Activated T-cell treated with anti-CD3 and anti-CD28 coated beads, Interleukin-2, amount 50 U/mL, for 1 hour (primary cell): Measurements from ENCODE around the gene GBGT1.
"Not testable (repeated sequence)": the region's sequence is repeated elsewhere in the genome, so short reads cannot be mapped to it uniquely, and the experiment has no call there.

Source experiments
- DNase-seq: peaks from one replicate; pipeline ENCODE4 v3.0.0-alpha.2; 2020

Gene GBGT1

GRCh38 chr9:133194597-133194996 lies 30.9 kb upstream of the GBGT1 start:
- no peak for DNase-seq

GRCh38 chr9:133191989-133192388 lies 28.3 kb upstream of the GBGT1 start:
- no peak for DNase-seq

DNA sequence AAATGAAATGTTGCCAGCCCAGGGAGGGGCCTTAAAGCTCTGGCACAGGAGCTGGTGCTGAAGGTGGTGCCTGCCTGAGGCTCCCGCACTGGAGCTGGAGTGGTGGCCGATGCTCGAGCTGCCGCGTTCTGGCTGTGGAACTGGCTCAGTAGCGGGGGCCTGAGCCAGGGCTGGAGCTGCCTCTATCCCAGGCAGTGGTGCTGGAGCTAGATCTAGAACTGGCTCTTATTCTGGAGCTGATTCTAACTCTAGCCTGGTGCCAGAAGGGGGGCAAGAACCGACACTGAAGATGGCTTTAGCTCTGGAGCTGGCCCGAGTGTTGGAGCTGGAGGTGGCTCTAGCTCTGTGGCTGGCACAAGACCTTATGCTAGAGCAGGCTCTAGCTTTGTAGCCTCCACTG lies 26.1 kb upstream of the GBGT1 start:
- DNase-seq = no peak

- DNase-seq = no peak
These were observed 25.1 kb upstream of the GBGT1 start for GRCh38 chr9:133188843-133189180.

- no peak for DNase-seq
These were observed 24.5 kb upstream of the GBGT1 start for GRCh38 chr9:133188006-133188842.

DNA sequence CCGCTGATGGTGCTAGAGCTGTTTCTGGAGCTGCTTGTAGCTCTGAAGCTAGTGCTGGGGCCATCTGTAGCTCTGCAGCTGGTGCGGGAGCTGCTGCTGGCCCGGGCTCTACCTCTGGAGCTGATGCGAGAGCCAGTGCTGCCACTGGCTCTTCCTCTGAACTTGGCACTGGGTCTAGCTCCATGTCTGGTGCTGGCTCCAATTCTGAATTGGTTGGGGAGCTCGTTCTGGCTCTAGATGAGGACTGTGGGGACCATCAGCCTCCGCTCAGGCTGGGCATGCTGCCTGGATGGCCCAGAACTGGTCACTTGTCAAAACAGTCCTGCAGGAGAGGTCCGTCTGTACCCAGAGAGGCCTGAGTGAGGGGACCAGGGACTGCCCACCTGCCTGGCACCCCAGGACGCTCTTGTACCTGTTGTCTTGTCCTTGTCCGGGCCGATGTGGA lies 23.9 kb upstream of the GBGT1 start:
- no peak for DNase-seq

- DNase-seq = no peak
These were observed 23.0 kb upstream of the GBGT1 start for GRCh38 chr9:133186736-133187135.

GRCh38 chr9:133184971-133185370 lies 21.3 kb upstream of the GBGT1 start:
- DNase-seq = no peak

DNA sequence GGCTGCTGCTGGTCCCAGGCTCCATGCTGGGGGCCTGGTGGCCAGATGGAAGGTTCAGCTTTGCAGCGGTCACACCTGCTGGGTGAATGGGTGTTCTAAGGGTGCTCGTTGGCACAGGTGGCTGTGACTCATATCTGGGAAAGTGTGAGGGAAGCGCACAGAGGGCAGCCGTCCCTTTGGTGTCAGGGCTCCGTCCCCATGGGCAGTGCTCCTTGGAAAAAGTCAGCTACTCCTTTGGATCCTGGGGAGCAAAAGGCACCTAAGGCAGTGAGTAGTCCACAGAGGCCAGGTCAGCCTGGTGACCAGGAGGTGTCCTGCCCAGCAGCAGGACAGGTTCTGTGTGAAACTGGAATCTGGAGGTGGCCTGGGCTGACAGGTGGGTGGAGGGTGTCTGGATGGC lies 18.4 kb upstream of the GBGT1 start:
- no peak for DNase-seq

DNA sequence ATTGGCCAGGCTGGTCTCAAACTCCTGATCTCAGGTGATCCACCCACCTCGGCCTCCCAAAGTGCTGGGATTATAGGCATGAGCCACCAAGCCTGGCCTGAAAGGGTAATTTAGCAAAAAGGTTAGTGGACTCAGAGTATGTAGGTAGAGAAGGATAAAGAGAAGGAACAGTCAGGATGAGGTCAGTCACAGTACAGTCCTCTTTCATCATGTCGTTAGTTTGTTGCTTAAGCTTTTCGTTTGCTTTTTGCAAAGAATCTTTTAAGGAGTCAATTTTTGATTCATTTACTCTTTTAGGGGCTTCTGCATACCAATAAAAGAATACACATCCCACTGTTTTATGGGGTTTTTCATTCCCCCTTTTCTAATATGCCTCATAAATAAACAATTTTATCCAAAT lies 17.8 kb upstream of the GBGT1 start:
- DNase-seq = no peak

DNA sequence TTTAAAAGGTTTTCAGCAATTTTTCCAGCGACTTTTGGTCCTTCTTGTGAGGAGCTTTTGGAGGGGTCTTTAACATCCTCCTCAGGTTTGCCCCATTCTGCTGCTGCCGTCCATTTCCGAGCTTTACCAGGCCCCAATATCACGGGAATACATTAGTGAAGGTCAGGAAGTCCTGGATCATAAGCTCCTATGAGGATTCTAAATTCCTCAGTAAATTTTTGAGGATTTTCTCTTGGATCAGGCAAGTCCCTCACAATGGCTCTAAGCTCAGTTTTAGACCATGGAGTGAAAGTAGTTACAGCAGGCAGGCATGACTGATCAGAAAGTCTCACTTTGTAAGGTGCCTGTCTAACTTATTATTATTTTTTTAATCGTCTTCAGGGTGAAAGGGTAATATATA lies 17.2 kb upstream of the GBGT1 start:
- DNase-seq = no peak

DNA sequence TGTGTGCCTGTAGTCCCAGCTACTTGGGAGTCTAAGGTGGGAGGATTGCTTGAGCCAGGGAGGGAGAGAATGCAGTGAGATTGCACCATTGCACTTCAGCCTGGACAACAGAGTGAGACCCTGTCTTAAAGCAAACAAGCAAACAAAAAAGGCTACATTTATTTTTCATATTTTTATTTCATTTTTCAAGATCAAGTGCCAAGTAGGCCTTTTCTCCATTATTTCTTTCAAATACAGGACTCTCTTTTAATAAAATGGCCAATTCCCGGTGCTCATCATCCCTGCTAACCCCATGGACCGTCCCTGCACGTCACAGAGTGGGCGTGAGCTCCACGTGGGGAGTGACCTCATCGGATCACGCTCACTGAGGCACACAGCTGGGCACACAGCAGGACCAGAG lies 9.3 kb upstream of the GBGT1 start:
- DNase-seq = no peak

GRCh38 chr9:133171161-133171961 lies 7.6 kb upstream of the GBGT1 start:
- no peak for DNase-seq

DNA sequence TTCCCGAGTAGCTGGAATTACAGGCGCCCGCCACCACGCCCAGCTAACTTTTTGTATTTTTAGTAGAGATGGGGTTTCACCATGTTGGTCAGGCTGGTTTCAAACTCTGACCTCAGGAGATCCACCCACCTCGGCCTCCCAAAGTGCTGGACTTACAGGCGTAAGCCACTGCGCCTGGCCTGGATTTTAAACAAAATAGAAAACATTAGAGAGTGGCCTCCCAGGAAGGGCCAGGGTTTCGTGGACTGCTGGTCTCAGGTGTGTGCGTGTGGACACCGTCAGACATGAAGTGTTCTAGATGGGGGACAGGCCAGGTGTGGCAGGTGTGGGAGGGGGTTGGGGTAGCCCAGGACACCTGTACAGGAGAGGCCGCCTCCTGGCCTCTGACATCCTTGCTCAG lies 7.0 kb upstream of the GBGT1 start:
- no peak for DNase-seq

- DNase-seq = not testable (repeated sequence)
These were observed 6.0 kb upstream of the GBGT1 start for GRCh38 chr9:133169687-133170086.

GRCh38 chr9:133169102-133169501 lies 5.4 kb upstream of the GBGT1 start:
- DNase-seq = no peak

GRCh38 chr9:133168432-133168831 lies 4.7 kb upstream of the GBGT1 start:
- no peak for DNase-seq

GRCh38 chr9:133167769-133168168 lies 4.1 kb upstream of the GBGT1 start:
- DNase-seq = no peak

- DNase-seq = no peak
These were observed 3.5 kb upstream of the GBGT1 start for GRCh38 chr9:133167096-133167730.

DNA sequence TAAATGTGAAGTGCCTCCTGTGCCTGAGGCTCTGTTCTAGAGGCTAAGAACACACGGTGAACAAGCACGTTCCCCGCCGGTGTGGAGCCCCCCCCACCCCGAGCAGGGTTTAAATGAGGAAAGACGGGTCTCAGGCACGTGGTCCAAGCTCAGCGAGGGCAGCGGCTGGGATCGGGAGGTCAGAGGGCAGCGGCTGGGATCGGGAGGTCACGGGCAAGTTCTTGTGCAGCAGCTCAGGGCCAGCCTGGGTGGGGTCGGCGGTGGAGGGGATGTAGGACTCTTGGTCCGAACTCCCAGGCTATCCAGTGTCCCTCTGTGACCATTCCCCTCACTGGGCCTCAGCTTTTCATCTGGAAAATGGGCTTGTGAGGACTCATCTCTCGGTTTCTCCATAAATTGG lies 2.7 kb upstream of the GBGT1 start:
- no peak for DNase-seq

- no peak for DNase-seq
These were observed 1.7 kb upstream of the GBGT1 start for GRCh38 chr9:133165452-133165730.

- DNase-seq = no peak
These were observed 477 bp upstream of the GBGT1 start for GRCh38 chr9:133164191-133164590.

DNA sequence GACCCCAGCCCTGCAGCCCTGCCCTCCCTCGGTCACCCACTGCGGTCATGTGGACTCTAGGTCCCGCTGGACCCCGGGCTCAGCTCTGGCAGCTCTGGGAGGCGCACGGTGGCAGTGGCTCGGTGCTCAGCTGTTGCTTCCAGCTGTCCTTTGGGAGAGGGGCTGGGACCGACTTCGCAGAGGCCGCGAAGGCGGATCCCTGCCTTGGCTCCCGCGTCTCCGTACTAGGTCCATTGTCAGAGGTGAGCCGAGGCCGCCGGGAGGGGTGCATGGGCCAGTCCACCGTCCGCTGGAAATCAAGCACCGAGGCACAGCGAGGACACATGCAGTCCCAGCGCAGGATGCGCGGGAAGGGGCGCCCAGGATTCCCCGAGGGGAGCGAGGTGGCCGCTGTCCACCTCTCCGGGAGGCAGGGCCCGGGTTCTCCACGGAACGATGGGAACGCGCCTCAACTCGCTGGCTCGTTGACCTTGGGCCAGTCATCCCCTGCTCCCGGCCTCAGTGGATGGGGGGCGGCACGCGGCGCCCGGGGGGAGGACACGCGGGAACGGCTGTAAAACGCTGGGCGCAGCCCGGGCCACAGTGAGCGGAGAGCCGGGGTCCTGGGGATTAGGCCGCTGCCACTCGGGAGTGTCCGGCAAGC lies 732 bp downstream of the GBGT1 start:
- DNase-seq = no peak

DNA sequence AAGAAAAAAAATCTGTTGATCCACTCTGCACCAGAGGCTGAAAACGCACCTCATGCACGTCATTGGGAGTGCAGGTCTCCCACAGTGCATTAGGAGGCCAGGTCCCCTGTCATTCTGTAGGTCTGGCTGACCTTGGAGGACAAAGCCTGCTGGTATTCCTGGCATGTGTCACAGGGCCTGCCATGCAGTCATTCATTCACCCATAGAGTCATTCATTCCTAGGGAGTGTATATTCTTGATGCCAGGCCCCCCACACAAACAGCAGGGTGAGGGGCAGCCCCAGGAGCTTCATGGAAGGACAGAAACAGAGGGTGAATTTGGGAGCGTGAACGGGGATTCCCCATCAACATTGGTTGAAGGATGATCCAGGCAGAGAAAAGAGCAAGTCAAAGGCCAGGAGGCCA lies 2.2 kb downstream of the GBGT1 start:
- no peak for DNase-seq
